Measurements from ENCODE around the gene L3MBTL2.
"Not testable (repeated sequence)": the region's sequence is repeated elsewhere in the genome, so short reads cannot be mapped to it uniquely, and the experiment has no call there.

L3MBTL2 gene

DNA sequence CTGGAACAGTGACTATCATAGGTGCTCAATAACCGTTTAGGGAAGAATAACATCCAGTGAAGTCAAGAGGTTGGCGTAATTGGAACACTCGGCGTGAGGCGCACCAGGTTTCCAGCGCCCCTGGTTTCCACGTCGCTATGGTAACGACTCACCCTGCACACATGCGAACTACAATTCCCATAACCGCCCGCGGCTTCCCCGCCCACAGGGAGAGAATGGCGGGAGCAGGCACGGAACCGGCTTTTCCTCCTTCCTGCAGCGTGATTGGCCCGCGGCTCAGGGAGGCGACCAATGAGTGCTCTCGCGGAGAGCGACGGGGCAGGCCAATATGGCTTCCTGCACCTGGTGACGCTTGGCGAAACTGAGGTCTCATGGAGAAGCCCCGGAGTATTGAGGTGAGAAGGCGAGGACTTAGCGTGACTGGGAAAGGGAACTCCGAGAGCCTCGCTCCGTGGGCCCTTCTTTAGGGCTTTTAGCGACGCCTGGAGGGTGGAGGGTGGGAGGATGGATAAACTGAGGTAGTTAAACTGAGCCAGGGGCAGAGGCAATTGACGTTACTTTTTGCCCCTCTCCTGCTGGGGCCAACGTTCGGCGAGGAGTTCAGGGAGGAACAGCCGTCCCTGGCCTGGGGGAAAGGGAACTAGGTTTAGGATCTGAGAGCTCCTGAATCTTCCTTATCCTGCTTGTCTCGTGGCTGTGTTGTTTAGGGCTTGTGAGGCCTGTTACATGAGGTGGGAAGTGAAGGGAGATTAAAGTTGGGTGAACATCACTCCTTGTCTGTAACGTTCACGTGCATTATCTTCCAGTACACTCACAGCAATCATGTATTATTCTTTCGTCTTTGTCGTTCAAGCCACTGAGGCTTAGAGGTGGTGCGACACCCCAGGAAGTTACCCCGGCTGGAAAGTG lies at the start of gene L3MBTL2:
TSS of gene L3MBTL2 (plus strand) at position 321 of the 909 bp plus-strand sequence. CDS start at position 372, 51 bp downstream.
- peak; percentile 93 for DNase-seq

DNA sequence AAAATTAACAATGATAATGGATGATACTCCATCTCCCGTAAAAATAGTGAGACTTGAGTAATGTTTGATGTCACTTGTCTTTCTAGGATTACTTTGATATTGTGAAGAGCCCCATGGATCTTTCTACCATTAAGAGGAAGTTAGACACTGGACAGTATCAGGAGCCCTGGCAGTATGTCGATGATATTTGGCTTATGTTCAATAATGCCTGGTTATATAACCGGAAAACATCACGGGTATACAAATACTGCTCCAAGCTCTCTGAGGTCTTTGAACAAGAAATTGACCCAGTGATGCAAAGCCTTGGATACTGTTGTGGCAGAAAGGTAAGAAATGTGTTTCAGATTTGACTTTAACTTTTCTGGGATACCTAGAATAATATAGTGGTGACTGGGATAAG lies 48.0 kb upstream of the L3MBTL2 start:
- no peak for DNase-seq

DNA sequence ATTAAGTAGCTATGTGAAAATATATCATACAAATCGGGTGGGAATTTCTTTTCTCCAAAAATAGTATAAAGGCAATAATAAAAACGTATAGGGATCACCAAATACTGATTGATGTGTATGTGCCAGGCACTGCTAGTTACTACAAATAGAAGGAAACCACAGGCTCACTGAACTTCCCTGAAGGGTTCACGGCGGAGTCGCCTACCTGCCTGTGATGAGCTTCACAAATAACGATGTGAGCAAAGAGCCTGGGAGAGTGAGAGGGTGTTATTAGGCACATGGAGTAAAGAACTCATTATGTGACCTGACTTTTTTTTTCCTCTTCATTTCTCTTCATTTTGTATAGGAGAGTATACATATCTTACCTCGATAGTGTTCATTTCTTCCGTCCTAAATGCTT lies 36.0 kb upstream of the L3MBTL2 start:
- DNase-seq = no peak

DNA sequence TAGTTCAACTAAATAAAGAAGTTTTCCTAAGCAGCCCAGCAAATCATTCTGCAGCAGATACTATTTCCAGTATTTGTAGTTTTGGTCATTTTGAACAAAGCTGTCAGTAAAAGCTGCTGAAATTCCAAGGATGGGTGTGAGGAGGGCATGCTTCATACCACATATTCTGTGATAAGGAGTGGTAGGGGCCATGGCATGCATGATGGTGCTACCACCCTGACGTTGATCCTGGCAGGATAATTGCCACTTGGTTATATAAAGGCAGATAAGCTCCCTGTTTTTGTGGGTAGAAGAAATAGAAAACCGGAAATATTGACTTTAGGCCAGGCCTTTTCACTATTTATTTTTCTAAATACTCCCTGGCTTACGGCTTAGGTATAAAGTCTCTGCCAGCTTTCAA lies 33.1 kb upstream of the L3MBTL2 start:
- DNase-seq = no peak

DNA sequence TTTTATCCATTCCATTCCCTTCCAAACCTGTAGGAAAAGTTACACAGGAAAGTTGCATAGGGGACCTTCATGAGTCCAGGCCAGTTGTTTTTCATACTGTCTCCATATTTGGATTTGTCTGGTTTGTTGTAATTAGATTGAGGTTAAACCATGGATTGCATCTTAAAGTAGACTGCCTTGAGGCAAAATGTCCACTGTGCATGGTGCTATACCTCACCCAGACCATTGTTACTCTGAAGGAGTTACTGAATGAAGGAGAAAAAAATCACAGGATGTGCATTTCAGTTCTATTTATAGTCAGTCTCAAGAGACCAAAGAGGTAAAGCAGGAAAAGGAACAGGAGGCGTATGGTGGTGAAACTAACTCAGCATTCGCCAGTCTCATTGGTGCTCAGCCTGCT lies 29.6 kb upstream of the L3MBTL2 start:
- no peak for DNase-seq

DNA sequence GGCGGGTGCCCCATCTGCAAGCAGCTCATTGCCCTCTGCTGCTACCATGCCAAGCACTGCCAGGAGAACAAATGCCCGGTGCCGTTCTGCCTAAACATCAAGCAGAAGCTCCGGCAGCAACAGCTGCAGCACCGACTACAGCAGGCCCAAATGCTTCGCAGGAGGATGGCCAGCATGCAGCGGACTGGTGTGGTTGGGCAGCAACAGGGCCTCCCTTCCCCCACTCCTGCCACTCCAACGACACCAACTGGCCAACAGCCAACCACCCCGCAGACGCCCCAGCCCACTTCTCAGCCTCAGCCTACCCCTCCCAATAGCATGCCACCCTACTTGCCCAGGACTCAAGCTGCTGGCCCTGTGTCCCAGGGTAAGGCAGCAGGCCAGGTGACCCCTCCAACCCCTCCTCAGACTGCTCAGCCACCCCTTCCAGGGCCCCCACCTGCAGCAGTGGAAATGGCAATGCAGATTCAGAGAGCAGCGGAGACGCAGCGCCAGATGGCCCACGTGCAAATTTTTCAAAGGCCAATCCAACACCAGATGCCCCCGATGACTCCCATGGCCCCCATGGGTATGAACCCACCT lies 28.0 kb upstream of the L3MBTL2 start:
- DNase-seq = no peak

DNA sequence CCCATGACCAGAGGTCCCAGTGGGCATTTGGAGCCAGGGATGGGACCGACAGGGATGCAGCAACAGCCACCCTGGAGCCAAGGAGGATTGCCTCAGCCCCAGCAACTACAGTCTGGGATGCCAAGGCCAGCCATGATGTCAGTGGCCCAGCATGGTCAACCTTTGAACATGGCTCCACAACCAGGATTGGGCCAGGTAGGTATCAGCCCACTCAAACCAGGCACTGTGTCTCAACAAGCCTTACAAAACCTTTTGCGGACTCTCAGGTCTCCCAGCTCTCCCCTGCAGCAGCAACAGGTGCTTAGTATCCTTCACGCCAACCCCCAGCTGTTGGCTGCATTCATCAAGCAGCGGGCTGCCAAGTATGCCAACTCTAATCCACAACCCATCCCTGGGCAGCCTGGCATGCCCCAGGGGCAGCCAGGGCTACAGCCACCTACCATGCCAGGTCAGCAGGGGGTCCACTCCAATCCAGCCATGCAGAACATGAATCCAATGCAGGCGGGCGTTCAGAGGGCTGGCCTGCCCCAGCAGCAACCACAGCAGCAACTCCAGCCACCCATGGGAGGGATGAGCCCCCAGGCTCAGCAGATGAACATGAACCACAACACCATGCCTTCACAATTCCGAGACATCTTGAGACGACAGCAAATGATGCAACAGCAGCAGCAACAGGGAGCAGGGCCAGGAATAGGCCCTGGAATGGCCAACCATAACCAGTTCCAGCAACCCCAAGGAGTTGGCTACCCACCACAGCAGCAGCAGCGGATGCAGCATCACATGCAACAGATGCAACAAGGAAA lies 27.3 kb upstream of the L3MBTL2 start:
- DNase-seq = no peak

DNA sequence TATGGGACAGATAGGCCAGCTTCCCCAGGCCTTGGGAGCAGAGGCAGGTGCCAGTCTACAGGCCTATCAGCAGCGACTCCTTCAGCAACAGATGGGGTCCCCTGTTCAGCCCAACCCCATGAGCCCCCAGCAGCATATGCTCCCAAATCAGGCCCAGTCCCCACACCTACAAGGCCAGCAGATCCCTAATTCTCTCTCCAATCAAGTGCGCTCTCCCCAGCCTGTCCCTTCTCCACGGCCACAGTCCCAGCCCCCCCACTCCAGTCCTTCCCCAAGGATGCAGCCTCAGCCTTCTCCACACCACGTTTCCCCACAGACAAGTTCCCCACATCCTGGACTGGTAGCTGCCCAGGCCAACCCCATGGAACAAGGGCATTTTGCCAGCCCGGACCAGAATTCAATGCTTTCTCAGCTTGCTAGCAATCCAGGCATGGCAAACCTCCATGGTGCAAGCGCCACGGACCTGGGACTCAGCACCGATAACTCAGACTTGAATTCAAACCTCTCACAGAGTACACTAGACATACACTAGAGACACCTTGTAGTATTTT lies 26.6 kb upstream of the L3MBTL2 start:
- no peak for DNase-seq

DNA sequence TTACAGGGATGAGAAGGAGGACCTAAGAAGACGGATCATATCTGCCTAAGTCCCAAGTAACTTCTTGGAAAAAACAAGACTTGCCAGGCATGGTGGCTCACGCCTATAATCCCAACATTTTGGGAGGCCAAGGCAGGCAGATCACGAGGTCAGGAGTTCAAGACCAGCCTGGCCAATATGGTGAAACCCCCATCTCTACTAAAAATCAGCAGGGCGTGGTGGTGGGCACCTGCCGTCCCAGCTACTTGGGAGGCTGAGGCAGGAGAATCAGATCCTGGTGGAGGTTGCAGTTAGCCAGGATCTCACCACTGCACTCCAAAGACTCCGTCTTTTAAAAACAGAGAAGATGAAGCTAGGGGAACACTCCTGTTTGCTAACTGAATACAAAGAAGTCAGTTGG lies 24.8 kb upstream of the L3MBTL2 start:
- DNase-seq = not testable (repeated sequence)

DNA sequence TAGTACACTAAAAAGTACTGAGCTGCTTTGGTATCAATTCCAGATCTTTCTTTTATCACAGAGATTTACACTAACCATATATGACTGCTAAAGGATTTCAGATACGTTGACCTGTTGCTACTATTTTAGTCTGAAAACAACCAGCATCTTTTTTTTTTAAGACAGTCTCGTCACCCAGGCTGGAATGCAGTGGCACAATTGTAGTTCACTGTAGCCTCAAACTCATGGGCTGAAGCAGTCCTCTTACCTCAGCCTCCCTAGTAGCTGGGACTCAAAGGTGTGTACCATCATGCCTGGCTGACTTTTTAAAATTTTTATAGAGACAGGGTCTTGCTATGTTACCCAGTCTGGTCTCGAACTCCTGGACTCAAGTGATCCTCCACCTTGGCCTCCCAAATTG lies 24.2 kb upstream of the L3MBTL2 start:
- DNase-seq = no peak

DNA sequence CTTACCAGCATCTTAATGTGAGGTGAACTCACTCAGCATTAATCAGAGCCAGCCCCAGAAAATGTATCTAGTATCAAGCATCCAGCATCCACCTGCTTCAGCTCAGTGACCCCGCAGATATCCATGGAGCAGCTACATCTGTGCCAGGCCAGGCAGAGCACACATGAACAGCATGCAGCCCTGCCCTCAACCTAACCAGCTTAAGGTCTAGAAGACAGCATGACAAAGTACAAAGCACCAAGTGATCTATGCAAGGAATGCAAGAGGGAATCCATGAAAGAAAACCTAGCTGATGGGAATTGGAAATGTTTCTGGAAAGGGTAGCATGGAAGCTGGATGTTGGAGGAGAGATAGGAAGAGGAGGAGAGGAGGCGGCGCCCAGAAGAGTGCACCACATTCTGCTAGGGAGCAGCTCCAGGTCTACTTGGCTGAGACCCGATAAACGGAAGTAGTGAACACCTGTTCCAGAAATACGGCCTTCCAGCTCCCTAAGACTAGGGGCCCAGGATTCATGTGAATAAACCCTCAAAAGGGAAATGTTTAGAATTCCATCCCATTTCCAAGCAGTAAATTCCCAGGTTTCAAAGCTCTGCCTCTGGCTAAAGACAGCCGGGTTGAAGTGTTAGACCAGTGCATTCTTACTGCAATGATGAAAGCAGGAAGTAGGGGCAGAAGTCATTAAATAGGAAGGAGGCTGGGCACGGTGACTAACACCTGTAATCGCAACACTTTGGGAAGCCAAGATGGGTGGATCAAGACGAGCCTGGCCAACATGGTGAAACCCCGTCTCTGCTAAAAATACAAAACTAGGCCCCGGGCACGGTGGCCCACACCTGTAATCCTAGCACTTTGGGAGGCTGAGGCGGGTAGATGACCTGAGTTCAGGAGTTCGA lies 23.5 kb upstream of the L3MBTL2 start:
- no peak for DNase-seq

DNA sequence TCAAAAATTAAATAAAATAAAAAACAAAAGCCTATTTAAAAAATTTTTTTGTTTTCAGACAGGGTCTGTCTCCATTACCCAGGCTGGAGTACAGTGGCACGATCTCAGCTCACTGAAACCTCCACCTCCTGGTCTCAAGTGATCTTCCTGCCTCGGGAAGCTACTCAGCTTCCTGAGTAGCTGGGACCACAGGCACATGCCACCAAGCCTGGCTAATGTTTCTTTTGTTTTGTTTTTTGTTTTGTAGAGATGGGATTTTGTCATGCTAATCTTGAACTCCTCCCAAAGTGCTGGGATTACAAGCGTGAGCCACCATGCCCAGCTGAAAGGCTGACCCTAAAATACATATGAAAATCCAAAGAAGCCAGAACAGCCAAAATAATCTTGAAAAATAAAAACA lies 20.4 kb upstream of the L3MBTL2 start:
- no peak for DNase-seq

DNA sequence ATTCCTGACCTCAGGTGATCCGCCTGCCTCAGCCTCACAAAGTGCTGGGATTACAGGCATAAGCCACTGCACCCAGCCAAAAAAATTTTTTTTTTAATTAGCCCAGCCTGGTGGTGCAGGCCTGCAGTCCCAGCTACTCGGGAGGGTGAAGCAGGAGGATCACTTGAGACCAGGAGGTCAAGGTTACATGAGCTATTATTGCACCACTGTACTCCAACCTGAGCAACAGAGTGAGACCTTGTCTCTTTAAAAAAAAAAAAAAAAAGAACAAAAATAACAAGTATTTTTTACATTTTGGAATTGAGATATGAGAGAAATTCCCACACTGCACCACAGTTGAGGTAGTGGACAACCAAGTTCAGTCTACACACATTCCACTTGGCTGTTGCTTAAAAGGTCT lies 13.6 kb upstream of the L3MBTL2 start:
- DNase-seq = no peak

DNA sequence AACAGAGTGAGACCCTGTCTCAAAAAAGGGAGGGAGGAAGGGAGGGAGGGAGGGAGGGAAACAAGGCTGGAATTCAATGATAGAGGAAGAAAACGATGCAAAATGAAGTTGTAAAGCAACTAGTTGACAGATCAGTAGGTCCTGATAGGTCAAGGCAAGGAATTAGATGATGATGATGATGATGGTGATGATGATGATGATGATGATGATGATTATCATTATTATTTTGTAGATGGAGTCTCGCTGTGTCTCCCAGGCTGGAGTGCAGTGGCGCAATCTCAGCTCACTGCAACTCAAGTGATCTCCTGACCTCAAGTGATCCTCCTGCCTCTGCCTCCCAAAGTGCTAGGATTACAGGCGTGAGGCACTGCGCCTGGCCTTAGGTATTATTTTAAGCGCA lies 11.3 kb upstream of the L3MBTL2 start:
- no peak for DNase-seq

DNA sequence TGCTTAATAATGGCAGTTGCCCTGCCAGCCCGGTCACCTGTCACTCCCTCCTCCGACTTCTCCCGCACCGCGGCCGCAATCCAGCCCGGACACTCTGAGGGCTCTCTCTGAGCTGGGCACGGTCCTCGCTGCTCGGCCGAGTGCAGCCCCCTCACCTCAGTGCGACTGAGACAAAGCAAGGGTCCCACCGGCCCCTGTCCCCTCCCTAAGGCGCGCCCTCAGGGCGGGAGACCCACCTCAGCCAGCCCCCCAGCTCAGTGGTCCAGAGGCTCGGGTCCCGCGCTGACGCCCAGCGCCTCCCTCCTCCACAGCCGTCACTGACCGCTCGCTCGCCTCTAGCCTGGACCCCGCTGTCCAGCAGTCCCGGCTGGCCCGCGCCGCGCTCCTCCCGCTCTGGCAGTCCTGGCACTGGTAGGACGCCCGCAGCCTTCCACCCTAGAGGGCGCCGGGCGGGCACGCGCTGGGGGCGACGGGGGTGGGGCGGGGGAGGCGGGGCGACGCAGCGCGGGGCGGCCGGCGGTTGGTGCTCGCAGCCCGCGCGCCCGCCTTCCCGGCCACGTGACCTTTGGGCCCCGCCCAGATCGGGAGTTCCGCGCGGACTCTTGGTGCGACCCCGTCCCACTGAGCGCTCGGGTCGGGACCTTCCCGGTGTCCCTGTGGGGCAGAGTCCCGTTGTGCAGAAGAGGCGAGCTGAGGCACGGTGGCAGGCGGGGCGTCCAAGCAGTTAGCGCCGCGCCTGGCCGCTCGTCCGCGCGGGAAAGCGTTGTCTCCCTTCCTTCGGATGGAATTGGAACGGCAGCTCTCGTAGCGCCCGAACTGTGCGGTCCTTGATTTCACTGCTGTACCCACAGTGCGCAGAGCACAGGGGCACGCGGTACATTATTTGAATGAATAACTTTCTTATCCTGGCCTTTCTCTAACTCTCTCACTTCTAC lies 7.8 kb upstream of the L3MBTL2 start:
- DNase-seq = peak; percentile 39

DNA sequence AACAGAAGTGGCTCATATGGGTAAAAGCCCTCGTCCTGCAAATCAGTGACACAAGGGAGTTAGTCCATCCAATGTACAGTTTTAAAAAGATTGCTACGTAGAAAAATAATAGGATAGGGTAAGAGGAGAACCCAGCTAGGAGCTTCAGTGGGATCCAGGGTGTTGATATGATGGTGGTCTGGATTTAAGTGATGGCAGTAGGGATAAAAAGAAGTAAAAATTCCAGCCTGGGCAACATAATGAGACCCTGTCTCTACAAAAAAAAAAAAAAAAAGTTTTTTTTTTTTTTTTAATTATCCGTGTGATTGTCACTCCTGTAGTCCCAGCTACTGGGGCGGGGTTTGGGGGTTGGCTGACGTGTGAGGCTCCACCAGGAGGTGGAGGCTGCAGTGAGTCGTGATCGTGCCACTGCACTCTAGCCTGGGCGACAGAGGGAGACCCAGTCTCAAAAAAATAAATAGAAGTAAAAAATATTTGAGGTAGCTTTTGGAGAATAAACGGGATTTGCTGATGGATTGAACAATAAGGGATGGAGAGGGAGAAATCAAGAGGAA lies 7.0 kb upstream of the L3MBTL2 start:
- no peak for DNase-seq

DNA sequence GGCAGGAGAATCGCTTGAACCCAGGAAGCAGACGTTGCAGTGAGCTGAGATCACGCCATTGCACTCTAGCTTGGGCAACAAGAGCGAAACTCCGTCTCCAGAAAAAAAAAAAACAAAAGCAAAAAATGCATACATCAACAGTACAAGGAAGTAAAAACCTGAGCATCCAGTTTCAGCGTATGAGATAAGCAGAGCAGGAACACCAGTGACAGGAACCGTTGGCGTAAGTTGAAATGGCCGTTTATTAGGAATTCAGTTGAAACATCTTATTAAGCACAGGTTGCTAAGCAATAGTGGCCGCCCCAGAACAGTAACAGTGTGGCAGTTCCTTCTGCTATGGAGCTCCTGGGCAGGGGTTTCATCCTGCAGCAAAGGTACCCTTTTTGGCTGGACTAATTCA lies 4.0 kb upstream of the L3MBTL2 start:
- no peak for DNase-seq

DNA sequence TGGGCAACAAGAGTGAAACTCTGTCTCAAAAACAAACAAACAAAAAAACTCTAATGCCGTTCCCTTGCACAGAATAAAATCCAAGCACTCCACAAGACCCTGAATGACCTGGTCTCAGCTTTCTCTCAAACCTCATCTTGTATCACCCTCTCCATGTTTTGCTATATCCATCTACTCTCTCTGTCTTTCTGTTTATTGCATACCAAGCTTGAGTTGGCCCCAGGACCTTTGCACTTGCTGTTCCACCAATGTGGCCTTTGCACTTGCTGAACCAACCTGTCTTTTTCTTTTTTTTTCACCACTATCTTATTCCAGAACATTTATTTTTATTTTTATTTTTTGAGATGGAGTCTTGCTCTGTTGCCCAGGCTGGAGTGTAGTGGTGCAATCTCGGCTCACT lies 2.0 kb upstream of the L3MBTL2 start:
- DNase-seq = no peak

DNA sequence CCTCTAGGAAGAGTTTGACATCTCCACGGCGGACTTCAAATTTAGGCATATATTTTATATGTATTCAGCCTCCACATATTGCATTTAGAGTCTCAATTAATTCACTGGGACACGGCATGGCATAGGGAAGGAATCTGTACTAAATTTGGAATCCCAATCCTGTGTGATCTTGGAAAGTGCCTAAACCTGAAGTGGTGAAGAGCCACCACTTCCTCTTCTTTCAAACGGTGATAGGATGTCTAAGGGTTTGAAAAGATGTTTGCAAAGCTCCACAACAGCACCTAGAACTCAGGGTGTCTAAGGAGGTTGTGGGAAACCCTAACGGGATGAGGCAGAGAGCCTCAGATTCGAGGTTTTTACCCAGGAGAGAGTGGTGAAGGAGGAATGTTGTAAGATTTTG lies 1.0 kb upstream of the L3MBTL2 start:
- DNase-seq = no peak

DNA sequence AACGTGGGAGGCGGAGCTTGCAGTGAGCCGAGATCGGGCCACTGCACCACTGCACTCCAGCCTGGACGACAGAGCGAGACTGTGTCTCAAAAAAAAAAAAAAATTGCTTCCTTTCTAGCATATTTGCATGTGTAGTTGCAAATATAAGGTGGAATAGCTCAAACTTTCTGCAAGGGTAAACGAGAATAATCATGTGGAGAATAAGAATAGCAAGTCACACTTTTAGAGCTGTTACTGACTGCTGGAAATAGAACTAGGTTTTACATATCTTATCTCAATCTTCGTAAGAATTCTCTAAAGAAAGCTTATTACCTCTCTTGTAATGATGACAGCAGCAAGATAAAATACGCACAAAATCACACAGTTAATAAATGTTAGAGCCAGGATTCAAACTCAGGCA lies 1.6 kb downstream of the L3MBTL2 start:
- DNase-seq = no peak

DNA sequence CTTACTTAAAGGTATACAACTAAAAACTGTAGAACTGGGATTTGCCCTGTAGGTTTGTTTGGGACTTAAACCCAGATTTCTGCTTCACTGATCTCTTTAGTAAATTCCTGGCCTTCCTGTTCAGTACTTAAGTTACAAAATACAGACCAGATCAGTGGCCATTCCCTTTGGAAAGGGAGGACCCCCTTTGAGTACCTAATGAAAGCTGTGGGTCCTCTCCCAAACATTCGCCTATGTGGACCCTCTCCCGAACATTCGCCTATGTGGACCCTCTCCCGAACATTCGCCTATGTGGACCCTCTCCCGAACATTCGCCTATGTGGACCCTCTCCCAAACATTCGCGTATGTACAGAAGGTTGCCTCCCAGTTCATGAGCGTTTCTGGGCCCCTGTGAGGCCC lies 10.3 kb downstream of the L3MBTL2 start:
- no peak for DNase-seq
